Myocyte (in vitro differentiated cells): ENCODE data around the gene PGAM2. TPM values are rescaled to one million over a fixed set of nuclear protein-coding genes. Genes with fewer than 3 reads are reported as not detected.

ENCODE experiments used
- DNase-seq: peaks from one replicate; pipeline ENCODE4 v3.0.0-alpha.2; 2012; ENCODE audit warnings: low read depth
- polyA plus RNA-seq: library from polyadenylated mRNA; unstranded; fragments of >200 nt; gene quantifications from one replicate; pipeline ENCODE4 v1.2.1, GENCODE V29; 2012; ENCODE audit warnings: missing spikeins
- total RNA-seq: library from RNA; depleted of rRNA; stranded (reverse); fragments of >200 nt; gene quantifications from 2 replicates; pipeline ENCODE4 v1.2.3, GENCODE V29; 2014

Gene PGAM2
- 62.5 and 81.2 TPM in 2 replicates for total RNA-seq
- polyA plus RNA-seq, result 38.5 TPM

DNA sequence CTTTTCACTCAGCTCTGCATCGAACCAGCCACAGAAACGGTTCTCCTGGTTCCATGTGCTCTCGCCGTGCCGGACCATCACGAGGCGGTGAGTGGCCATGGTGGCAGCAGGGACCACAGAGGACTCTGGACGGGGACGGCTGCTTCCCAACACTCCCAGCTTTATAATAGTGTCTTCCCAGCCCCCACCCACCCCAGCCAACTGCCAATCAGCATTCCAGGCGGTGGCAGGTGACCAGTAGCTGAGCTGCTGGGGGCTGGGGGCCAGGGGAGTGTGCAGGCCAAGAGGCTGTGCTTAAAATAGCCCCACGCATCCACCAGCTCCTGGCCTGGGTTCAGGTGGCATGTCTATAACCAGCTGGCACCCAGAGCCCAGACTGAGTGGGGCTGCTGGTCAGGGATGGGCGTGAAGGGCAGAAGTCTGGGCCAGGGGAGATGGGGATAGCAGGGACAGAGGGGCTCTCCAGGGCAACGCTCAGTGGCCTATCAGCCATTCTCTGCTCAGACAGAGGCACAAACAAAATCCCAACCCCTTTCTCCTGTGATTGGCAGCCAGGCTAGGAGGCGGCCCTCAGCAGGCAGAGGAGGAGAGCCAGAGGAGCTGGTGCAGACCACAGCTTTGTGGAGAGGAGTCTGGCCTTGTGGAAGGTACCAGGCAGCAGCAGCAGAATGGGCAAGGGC is at the start of gene PGAM2:
PGAM2 (minus strand) TSS at position 137 of the 680 bp plus-strand sequence; CDS start at position 99, 38 bp downstream.
- peak; percentile 97 for DNase-seq

- DNase-seq, result peak; percentile 94
Observed at GRCh38 chr7:44114586-44115310, 49.4 kb upstream of the PGAM2 start.

- no peak for DNase-seq
Observed at GRCh38 chr7:44113764-44114354, 48.5 kb upstream of the PGAM2 start.

DNA sequence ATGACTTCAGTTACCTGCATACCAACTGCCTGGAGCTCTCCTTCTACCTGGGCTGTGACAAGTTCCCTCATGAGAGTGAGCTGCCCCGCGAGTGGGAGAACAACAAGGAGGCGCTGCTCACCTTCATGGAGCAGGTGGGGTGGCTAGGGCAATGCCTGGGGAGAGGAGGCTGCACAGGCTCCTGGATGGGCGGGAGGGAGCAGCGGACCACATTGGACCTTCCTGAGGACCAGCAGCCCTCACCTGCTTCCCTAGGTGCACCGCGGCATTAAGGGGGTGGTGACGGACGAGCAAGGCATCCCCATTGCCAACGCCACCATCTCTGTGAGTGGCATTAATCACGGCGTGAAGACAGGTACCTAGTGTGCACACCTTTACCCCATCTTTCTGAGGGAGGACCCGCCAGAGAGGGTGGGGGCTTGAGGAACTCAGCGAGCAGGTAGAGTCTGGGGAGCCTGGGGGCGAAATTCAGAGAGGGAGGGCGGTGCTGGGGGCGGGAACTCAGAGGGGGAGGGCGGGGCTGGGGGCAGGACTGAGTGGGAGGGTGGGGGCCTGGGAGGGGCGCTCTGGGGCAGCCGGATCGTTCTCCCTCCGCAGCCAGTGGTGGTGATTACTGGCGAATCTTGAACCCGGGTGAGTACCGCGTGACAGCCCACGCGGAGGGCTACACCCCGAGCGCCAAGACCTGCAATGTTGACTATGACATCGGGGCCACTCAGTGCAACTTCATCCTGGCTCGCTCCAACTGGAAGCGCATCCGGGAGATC is 47.8 kb upstream of the PGAM2 start:
- no peak for DNase-seq

- no peak for DNase-seq
Observed at GRCh38 chr7:44112231-44112996, 47.0 kb upstream of the PGAM2 start.

- no peak for DNase-seq
Observed at GRCh38 chr7:44111761-44112160, 46.4 kb upstream of the PGAM2 start.

GRCh38 chr7:44110719-44111635 is 45.6 kb upstream of the PGAM2 start:
- no peak for DNase-seq

GRCh38 chr7:44109991-44110390 is 44.6 kb upstream of the PGAM2 start:
- DNase-seq, result no peak

GRCh38 chr7:44108768-44109750 is 43.7 kb upstream of the PGAM2 start:
- DNase-seq, result no peak

DNA sequence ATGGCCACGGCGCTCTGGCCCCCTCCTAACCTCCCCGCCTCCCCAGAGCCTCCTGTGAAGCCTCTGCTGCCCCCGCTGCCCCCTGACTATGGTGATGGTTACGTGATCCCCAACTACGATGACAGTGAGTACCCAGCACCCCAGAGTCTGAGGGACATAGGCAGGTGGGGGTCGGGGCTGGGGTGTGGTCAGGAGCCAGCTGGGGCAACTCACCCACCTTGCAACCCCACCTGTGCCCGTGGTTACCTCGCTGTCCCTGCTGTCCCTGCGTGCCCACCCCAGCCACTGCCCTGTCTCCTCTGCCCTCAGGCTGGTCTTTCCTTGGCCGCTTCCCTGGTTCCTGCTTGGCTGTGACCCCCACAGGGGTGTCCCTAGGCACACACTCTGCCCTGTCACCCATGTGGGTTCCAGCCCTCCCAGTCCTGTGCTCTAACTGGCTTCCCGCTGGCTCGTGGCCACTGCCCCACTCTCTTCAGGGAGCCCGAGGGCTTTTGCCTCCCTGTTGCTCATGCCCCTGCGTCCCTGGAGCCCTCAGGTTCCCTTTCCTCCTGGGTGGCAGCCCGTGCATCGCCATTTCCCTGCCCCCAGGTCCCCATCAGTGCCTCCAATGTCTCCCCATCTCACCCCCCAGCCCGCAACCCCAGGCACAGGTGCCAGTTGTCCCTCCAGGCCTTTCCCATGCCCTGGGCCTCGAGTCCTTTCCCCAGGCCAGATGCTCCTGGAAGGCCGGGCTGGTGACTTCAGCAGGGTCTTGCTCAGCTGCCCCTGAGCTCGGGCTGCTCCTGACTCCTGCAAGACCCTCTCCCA is 42.8 kb upstream of the PGAM2 start:
- DNase-seq, result no peak

GRCh38 chr7:44107116-44107960 is 42.0 kb upstream of the PGAM2 start:
- no peak for DNase-seq

DNA sequence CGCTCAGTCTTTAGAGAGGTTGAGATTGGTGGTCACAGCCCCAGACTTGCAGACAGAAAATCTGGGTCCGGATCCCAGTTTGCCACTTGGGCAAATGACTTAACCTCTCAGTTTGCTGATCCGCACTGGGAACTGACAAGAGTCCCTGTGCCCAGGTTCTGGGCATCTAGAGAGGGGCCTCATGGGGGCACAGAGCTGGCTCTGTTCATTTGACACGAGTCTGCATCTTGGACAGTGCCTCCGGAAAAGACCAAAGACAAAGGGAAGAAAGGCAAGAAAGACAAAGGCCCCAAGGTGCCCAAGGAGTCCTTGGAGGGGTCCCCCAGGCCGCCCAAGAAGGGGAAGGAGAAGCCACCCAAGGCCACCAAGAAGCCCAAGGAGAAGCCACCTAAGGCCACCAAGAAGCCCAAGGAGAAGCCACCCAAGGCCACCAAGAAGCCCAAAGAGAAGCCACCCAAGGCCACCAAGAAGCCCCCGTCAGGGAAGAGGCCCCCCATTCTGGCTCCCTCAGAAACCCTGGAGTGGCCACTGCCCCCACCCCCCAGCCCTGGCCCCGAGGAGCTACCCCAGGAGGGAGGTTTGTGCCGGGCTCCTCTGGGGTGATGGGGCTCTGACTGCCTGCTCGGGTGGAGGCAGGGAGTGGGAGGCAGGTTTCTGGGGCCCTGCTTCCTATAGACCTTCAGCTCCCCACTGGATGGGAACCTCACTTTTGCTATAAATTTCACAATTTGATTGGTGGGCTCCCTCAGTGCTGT is 41.1 kb upstream of the PGAM2 start:
- no peak for DNase-seq

- DNase-seq, result no peak
Observed at GRCh38 chr7:44105832-44106231, 40.5 kb upstream of the PGAM2 start.

- DNase-seq, result peak; percentile 45
Observed at GRCh38 chr7:44104860-44105771, 39.7 kb upstream of the PGAM2 start.
